Ascending aorta (tissue), 2 donors: ENCODE data around the gene RFX3. TPM values are rescaled to one million over a fixed set of nuclear protein-coding genes. Genes with fewer than 3 reads are reported as not detected.

Experiments
- DNase-seq, 2 donors: peaks; one replicate each; pipeline ENCODE4 v3.0.0-alpha.2; 2019; ENCODE audit warnings: low spot score in 2 of 2
- H3K27ac ChIP-seq, 2 donors: fragments of 200-600 bp; sonication (generic); one replicate each; pipeline ENCODE4 v1.5.1; 2016 to 2017; ENCODE audit warnings: mild to moderate bottlenecking in 1 of 2
- H3K27me3 ChIP-seq: fragments of 200-600 bp; sonication (generic); one replicate; pipeline ENCODE4 v1.5.1; 2017
- H3K36me3 ChIP-seq, 2 donors: fragments of 200-600 bp; sonication (generic); one replicate each; pipeline ENCODE4 v1.5.1; 2016
- H3K4me1 ChIP-seq, 2 donors: fragments of 200-600 bp; sonication (generic); one replicate each; pipeline ENCODE4 v1.5.1; 2016 to 2017; ENCODE audit warnings: mild to moderate bottlenecking in 1 of 2
- H3K4me3 ChIP-seq, 2 donors: fragments of 200-600 bp; sonication (generic); one replicate each; pipeline ENCODE4 v1.5.1; 2016 to 2017; ENCODE audit warnings: mild to moderate bottlenecking in 1 of 2
- H3K9me3 ChIP-seq, 2 donors: fragments of 200-600 bp; sonication (generic); one replicate each; pipeline ENCODE4 v1.5.1; 2016
- CTCF ChIP-seq, 3 experiments: fragments of 200-600 bp in 2 of 3; fragments of 450-650 bp in 1 of 3; sonication (generic) in 2 of 3; IDR thresholded peaks; one replicate each; pipeline ENCODE4 v1.5.1; 2016 to 2019; ENCODE audit warnings: antibody characterized with exemption in 3 of 3, mild to moderate bottlenecking in 1 of 3, moderate library complexity in 1 of 3
- intact Hi-C: fragments of 100-400 bp; cut with DNase I; formaldehyde crosslinking; loops from one replicate; pipeline ENCODE4 v1.15.1; 2023
- total RNA-seq: library from RNA; depleted of rRNA; stranded (reverse); fragments of >200 nt; gene quantifications from one replicate; pipeline ENCODE4 v1.1.0, GENCODE V29; 2016

Gene RFX3
- total RNA-seq, 1 donor from 2014 or later, result 4.0 TPM

- Histone ChIP-seq H3K27ac (no peak overlapping the region), H3K4me3 (no peak overlapping the region), H3K27me3 (no peaks in the 10 kb centered on the region), H3K9me3 (no peaks in the 10 kb centered on the region), H3K36me3 (peaks cover 0 to 5% of the 10 kb centered on the region in 2 donors), H3K4me1 (no peaks in the 10 kb centered on the region)
- intact Hi-C loops, result no loop called here
- DNase-seq, result no peak
- no peak for TF ChIP-seq CTCF (IDR thresholded peaks at IDR 0.05)
These were observed 243.4 kb downstream of the RFX3 start for GRCh38 chr9:3282365-3282764.

- Histone ChIP-seq H3K27me3 (no peaks in the 10 kb centered on the region), H3K36me3 (peaks cover 0 to 5% of the 10 kb centered on the region in 2 donors), H3K9me3 (no peaks in the 10 kb centered on the region), H3K4me3 (no peak overlapping the region), H3K4me1 (no peaks in the 10 kb centered on the region), H3K27ac (no peak overlapping the region)
- intact Hi-C loops, result no loop called here
- DNase-seq, result no peak
- no peak for TF ChIP-seq CTCF (IDR thresholded peaks at IDR 0.05)
These were observed 244.4 kb downstream of the RFX3 start for GRCh38 chr9:3281399-3281798.

- no peak for DNase-seq
- peaks cover 3 to 5% of the 10 kb centered on the region in 2 donors for H3K36me3 ChIP-seq
- H3K4me3 ChIP-seq, result no peak overlapping the region
- intact Hi-C loops, result no loop called here
- H3K27me3 ChIP-seq, result no peaks in the 10 kb centered on the region
- no peaks in the 10 kb centered on the region for H3K9me3 ChIP-seq
- H3K4me1 ChIP-seq, result no peaks in the 10 kb centered on the region
- TF ChIP-seq CTCF (IDR thresholded peaks at IDR 0.05), result no peak
- H3K27ac ChIP-seq, result no peak overlapping the region
These were observed 248.6 kb downstream of the RFX3 start for GRCh38 chr9:3277200-3277599.

GRCh38 chr9:3271581-3271980, 254.2 kb downstream of the RFX3 start:
- Histone ChIP-seq H3K9me3 (no peaks in the 10 kb centered on the region), H3K36me3 (peaks cover 5 to 6% of the 10 kb centered on the region in 2 donors), H3K4me3 (no peak overlapping the region), H3K27me3 (no peaks in the 10 kb centered on the region), H3K4me1 (no peaks in the 10 kb centered on the region), H3K27ac (no peak overlapping the region)
- intact Hi-C loops, result no loop called here
- TF ChIP-seq CTCF (IDR thresholded peaks at IDR 0.05), result no peak
- no peak for DNase-seq

- intact Hi-C loops, result no loop called here
- no peaks in the 10 kb centered on the region for H3K4me1 ChIP-seq
These were observed 254.6 kb downstream of the RFX3 start for GRCh38 chr9:3271157-3271556.

More at GRCh38 chr9:3271157-3271556, 254.6 kb downstream of the RFX3 start:
- peaks cover 5 to 6% of the 10 kb centered on the region in 2 donors for H3K36me3 ChIP-seq
- TF ChIP-seq CTCF (IDR thresholded peaks at IDR 0.05), result no peak
- no peaks in the 10 kb centered on the region for H3K9me3 ChIP-seq
- no peak overlapping the region for H3K27ac ChIP-seq
- no peak for DNase-seq
- no peaks in the 10 kb centered on the region for H3K27me3 ChIP-seq
- no peak overlapping the region for H3K4me3 ChIP-seq
